DND-41 (cell line): Measurements from ENCODE around the gene ADM5.

ENCODE experiments used
- CTCF ChIP-seq: IDR thresholded peaks from 2 replicates; pipeline ENCODE4 v1.5.1; 2012; ENCODE audit warnings: borderline replicate concordance, low read length, moderate library complexity, mild to moderate bottlenecking; ENCODE audit not compliant: poor library complexity, severe bottlenecking; ENCODE audit errors: extremely low read depth
- EZH2 ChIP-seq: IDR thresholded peaks from 3 replicates; pipeline ENCODE4 v1.6.1; 2012; ENCODE audit warnings: borderline replicate concordance, low read depth, mild to moderate bottlenecking, moderate library complexity, low read length, inconsistent platforms; ENCODE audit not compliant: severe bottlenecking

- TF ChIP-seq CTCF (no peak), EZH2 (no peak)
Observed at GRCh38 chr19:49681830-49682229, 7.6 kb upstream of the ADM5 start.
